DOHH2 (cell line): ENCODE data around the gene PCGF2.

ENCODE experiments used
- H3F3A ChIP-seq: fragments of 200-600 bp; sonication (generic), shearing (Covaris generic); 2 replicates; pipeline ENCODE4 v1.6.0; 2016; ENCODE audit warnings: antibody characterized with exemption, mild to moderate bottlenecking; ENCODE audit not compliant: control insufficient read depth, insufficient read depth
- H3K27ac ChIP-seq: fragments of 200-600 bp; sonication (generic); 2 replicates; pipeline ENCODE4 v1.5.1; 2014; ENCODE audit warnings: low read depth, mild to moderate bottlenecking, low read length, moderate library complexity
- H3K27me3 ChIP-seq: fragments of 200-600 bp; sonication (generic); 2 replicates; pipeline ENCODE4 v1.6.1; 2014; ENCODE audit warnings: mild to moderate bottlenecking, low read length, mixed read lengths; ENCODE audit not compliant: control insufficient read depth
- H3K36me3 ChIP-seq: fragments of 200-600 bp; sonication (generic); 2 replicates; pipeline ENCODE4 v1.6.1; 2014; ENCODE audit warnings: mild to moderate bottlenecking, low read length, moderate library complexity, mixed read lengths; ENCODE audit not compliant: control insufficient read depth
- H3K4me1 ChIP-seq: fragments of 200-600 bp; sonication (generic); 2 replicates; pipeline ENCODE4 v1.6.1; 2014; ENCODE audit warnings: mild to moderate bottlenecking, low read length, mixed read lengths; ENCODE audit not compliant: control insufficient read depth
- H3K4me2 ChIP-seq: fragments of 200-600 bp; sonication (generic); 2 replicates; pipeline ENCODE4 v1.6.0; 2014; ENCODE audit warnings: mild to moderate bottlenecking, low read length, moderate library complexity
- H3K4me3 ChIP-seq: fragments of 200-600 bp; sonication (generic); 2 replicates; pipeline ENCODE4 v1.5.1; 2014; ENCODE audit warnings: mild to moderate bottlenecking, low read length, mixed read lengths
- H3K79me2 ChIP-seq: fragments of 200-600 bp; sonication (generic); 2 replicates; pipeline ENCODE4 v1.6.1; 2014; ENCODE audit warnings: mild to moderate bottlenecking, low read length, mixed read lengths; ENCODE audit not compliant: control insufficient read depth
- H3K9me2 ChIP-seq: fragments of 200-600 bp; sonication (generic); replicated peaks from 2 replicates; pipeline ENCODE4 v1.6.1; 2014; ENCODE audit warnings: mild to moderate bottlenecking, low read length, mixed read lengths; ENCODE audit not compliant: control insufficient read depth
- H3K9me3 ChIP-seq: fragments of 200-600 bp; sonication (generic); 2 replicates; pipeline ENCODE4 v1.6.1; 2014; ENCODE audit warnings: antibody characterized with exemption, low read length, mixed read lengths; ENCODE audit not compliant: control insufficient read depth, insufficient read depth
- H4K20me1 ChIP-seq: fragments of 200-600 bp; sonication (generic); 2 replicates; pipeline ENCODE4 v1.6.0; 2014; ENCODE audit warnings: low read depth, mild to moderate bottlenecking, antibody characterized with exemption, low read length, moderate library complexity; ENCODE audit not compliant: control insufficient read depth, insufficient read depth
- EZH2phosphoT487 ChIP-seq: fragments of 200-600 bp; sonication (generic); IDR thresholded peaks from 2 replicates; pipeline ENCODE4 v1.6.1; 2017; ENCODE audit warnings: borderline replicate concordance, mild to moderate bottlenecking, antibody characterized with exemption, low read length, moderate library complexity, mixed read lengths
- TF ChIP-seq, protein P1 (sequence below): fragments of 200-600 bp; sonication (generic); IDR thresholded peaks from one replicate; pipeline ENCODE4 v1.5.1; 2014; ENCODE audit warnings: antibody characterized with exemption, mild to moderate bottlenecking, low read depth, low read length; ENCODE audit not compliant: poor library complexity, severe bottlenecking

The PCGF2 gene

DNA sequence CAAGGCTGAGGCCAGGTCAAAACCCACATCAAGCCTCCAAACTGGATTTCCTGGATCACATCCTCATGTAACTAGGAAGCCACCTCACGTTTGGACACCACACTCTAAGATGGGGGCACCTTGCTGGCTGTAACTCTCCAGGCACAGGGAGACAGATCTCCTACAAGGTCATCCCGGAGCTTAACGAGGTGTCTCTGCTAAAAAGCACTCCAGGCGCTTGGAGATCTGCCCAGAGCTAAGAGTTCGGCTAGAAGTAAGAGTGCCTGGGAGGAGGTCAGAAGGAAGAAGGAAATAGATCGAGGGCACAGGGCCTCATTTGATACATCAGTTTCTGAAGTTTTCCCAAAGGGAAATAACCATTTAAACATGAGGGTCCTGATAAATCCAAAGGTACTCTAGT is 20.3 kb upstream of the PCGF2 start:
- Histone ChIP-seq H4K20me1 (peaks cover 4% of the 10 kb centered on the region; the same call in 1 of the 2 replicates), H3K79me2 (no peaks in the 10 kb centered on the region), H3K4me1 (no peaks in the 10 kb centered on the region), H3K27ac (no peak overlapping the region), H3F3A (0 out of 2 replicates have a peak, but pooled peaks cover 3% of the 10 kb centered on the region), H3K4me2 (no peak overlapping the region), H3K4me3 (no peak overlapping the region), H3K9me2 (no peaks in the 10 kb centered on the region), H3K9me3 (no peaks in the 10 kb centered on the region), H3K36me3 (peaks cover 73% of the 10 kb centered on the region), H3K27me3 (no peaks in the 10 kb centered on the region)
- no peak for TF ChIP-seq EZH2phosphoT487
- TF ChIP-seq, protein P1, sequence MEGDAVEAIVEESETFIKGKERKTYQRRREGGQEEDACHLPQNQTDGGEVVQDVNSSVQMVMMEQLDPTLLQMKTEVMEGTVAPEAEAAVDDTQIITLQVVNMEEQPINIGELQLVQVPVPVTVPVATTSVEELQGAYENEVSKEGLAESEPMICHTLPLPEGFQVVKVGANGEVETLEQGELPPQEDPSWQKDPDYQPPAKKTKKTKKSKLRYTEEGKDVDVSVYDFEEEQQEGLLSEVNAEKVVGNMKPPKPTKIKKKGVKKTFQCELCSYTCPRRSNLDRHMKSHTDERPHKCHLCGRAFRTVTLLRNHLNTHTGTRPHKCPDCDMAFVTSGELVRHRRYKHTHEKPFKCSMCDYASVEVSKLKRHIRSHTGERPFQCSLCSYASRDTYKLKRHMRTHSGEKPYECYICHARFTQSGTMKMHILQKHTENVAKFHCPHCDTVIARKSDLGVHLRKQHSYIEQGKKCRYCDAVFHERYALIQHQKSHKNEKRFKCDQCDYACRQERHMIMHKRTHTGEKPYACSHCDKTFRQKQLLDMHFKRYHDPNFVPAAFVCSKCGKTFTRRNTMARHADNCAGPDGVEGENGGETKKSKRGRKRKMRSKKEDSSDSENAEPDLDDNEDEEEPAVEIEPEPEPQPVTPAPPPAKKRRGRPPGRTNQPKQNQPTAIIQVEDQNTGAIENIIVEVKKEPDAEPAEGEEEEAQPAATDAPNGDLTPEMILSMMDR = no peak

GRCh38 chr17:38766341-38766740 is 18.2 kb upstream of the PCGF2 start:
- H3K79me2 ChIP-seq = no peaks in the 10 kb centered on the region
- no peaks in the 10 kb centered on the region for H3K27me3 ChIP-seq
- H3K9me3 ChIP-seq = no peaks in the 10 kb centered on the region
- peaks cover 3% of the 10 kb centered on the region; the same call in 1 of the 2 replicates for H3F3A ChIP-seq
- no peaks in the 10 kb centered on the region for H3K4me1 ChIP-seq
- no peak overlapping the region for H3K4me3 ChIP-seq
- peaks cover 82% of the 10 kb centered on the region for H3K36me3 ChIP-seq
- H3K27ac ChIP-seq = no peak overlapping the region
- H3K9me2 ChIP-seq = no peaks in the 10 kb centered on the region
- TF ChIP-seq, protein P1 = no peak
- TF ChIP-seq EZH2phosphoT487 = no peak
- no peak overlapping the region for H3K4me2 ChIP-seq
- H4K20me1 ChIP-seq = peaks cover 4% of the 10 kb centered on the region; the same call in 1 of the 2 replicates

- Histone ChIP-seq H3K4me1 (no peaks in the 10 kb centered on the region), H3K36me3 (peaks cover 83% of the 10 kb centered on the region), H3K4me2 (no peak overlapping the region), H3K27me3 (no peaks in the 10 kb centered on the region), H3F3A (peaks cover 2% of the 10 kb centered on the region; the same call in 1 of the 2 replicates), H3K27ac (no peak overlapping the region), H3K79me2 (no peaks in the 10 kb centered on the region), H3K9me3 (no peaks in the 10 kb centered on the region), H4K20me1 (peaks cover 4% of the 10 kb centered on the region; the same call in 1 of the 2 replicates), H3K4me3 (no peak overlapping the region), H3K9me2 (no peaks in the 10 kb centered on the region)
- TF ChIP-seq, protein P1 = no peak
- no peak for TF ChIP-seq EZH2phosphoT487
Measured at GRCh38 chr17:38762231-38762630, 14.1 kb upstream of the PCGF2 start.
